Neural crest cell (in vitro differentiated cells): Measurements from ENCODE around the gene VWA2. TPM values are rescaled to one million over a fixed set of nuclear protein-coding genes. Genes with fewer than 3 reads are reported as not detected.

Experiments
- DNase-seq: peaks from one replicate; pipeline ENCODE4 v3.0.0; 2021; ENCODE audit warnings: low read depth, mixed read lengths, low spot score
- H3K27ac Mint-ChIP-seq: one replicate; pipeline ENCODE4 v1.8.0; 2021; ENCODE audit warnings: mild to moderate bottlenecking, mixed read lengths; ENCODE audit not compliant: unreplicated experiment
- H3K27me3 Mint-ChIP-seq: 2 replicates; pipeline ENCODE4 v1.8.0; 2021; ENCODE audit warnings: low read depth, mild to moderate bottlenecking, mixed read lengths
- H3K36me3 Mint-ChIP-seq: 2 replicates; pipeline ENCODE4 v1.8.0; 2021; ENCODE audit warnings: low read depth, mild to moderate bottlenecking, mixed read lengths
- H3K4me1 Mint-ChIP-seq: 2 replicates; pipeline ENCODE4 v1.8.0; 2021; ENCODE audit warnings: mixed read lengths
- H3K4me3 Mint-ChIP-seq: one replicate; pipeline ENCODE4 v1.8.0; 2021; ENCODE audit warnings: mild to moderate bottlenecking, mixed read lengths
- H3K9me3 Mint-ChIP-seq: 2 replicates; pipeline ENCODE4 v1.8.0; 2021; ENCODE audit warnings: mixed read lengths
- total RNA-seq: library from RNA; stranded (reverse); gene quantifications from 2 replicates; pipeline ENCODE4 v1.2.1, GENCODE V29; 2021
- TF ChIP-seq, protein P1 (sequence below): fragments of 200-600 bp; sonication (generic); conservative IDR thresholded peaks from 2 replicates; pipeline ENCODE4 v1.5.0; 2021; ENCODE audit warnings: antibody characterized with exemption, mild to moderate bottlenecking

Gene VWA2
- total RNA-seq, 1 donor from 2014 or later = not detected

DNA sequence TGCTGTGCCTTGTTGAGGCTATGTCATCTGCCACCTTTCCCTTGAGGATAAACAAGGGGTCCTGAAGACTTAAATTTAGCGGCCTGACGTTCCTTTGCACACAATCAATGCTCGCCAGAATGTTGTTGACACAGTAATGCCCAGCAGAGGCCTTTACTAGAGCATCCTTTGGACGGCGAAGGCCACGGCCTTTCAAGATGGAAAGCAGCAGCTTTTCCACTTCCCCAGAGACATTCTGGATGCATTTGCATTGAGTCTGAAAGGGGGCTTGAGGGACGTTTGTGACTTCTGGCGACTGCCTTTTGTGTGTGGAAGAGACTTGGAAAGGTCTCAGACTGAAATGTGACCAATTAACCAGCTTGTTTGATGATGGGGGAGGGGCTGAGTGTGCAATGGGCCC, 52.5 kb downstream of the VWA2 start:
- peaks cover 32% of the 10 kb centered on the region for H3K36me3 Mint-ChIP-seq
- DNase-seq = no peak
- H3K4me1 Mint-ChIP-seq = peaks cover 3% of the 10 kb centered on the region
- H3K4me3 Mint-ChIP-seq = no peak overlapping the region
- H3K27me3 Mint-ChIP-seq = no peaks in the 10 kb centered on the region
- H3K27ac Mint-ChIP-seq = no peak overlapping the region
- H3K9me3 Mint-ChIP-seq = peaks cover 10% of the 10 kb centered on the region
- TF ChIP-seq, protein P1, sequence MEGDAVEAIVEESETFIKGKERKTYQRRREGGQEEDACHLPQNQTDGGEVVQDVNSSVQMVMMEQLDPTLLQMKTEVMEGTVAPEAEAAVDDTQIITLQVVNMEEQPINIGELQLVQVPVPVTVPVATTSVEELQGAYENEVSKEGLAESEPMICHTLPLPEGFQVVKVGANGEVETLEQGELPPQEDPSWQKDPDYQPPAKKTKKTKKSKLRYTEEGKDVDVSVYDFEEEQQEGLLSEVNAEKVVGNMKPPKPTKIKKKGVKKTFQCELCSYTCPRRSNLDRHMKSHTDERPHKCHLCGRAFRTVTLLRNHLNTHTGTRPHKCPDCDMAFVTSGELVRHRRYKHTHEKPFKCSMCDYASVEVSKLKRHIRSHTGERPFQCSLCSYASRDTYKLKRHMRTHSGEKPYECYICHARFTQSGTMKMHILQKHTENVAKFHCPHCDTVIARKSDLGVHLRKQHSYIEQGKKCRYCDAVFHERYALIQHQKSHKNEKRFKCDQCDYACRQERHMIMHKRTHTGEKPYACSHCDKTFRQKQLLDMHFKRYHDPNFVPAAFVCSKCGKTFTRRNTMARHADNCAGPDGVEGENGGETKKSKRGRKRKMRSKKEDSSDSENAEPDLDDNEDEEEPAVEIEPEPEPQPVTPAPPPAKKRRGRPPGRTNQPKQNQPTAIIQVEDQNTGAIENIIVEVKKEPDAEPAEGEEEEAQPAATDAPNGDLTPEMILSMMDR = no peak

DNA sequence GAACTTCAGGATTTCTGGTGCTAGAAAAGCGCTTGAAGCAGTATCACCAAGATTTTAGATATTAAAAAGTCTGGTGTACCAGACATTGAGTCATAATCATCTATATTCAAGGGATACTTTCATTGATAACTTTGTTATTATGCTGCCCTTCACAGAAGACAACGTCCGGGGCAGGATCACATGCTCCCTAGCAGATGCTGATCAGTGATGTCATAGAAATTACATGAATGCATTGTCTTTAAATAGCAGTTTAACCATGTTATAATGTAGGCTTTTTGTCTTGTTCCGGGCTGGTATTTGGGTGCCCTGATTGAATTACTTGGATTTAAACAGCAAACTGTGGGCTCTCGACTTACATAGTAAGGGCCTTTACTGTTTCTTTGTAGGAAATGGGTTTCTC, 54.0 kb downstream of the VWA2 start:
- H3K36me3 Mint-ChIP-seq = peaks cover 43% of the 10 kb centered on the region
- peaks cover 3% of the 10 kb centered on the region for H3K4me1 Mint-ChIP-seq
- H3K4me3 Mint-ChIP-seq = no peak overlapping the region
- TF ChIP-seq, protein P1 = no peak
- no peaks in the 10 kb centered on the region for H3K27me3 Mint-ChIP-seq
- no peak overlapping the region for H3K27ac Mint-ChIP-seq
- DNase-seq = no peak
- peaks cover 10% of the 10 kb centered on the region for H3K9me3 Mint-ChIP-seq

DNA sequence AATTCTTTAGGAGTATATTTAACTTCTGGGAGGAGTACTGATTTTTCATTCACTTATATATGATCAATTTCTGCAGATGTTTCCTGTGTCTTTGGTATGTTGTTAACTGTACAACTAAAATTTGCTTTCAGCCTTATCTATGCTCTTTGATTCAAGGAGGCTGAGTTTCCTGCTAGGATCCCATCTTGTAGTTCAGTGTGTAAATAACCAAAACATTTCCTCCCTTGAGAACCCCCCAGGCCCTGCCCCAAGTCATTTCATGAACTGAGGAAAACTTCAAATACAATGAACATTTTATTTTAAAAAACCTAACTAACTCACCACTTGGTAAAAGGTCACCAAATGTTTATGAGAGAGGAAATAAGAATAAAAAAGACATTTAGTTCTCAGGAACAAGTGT, 55.5 kb downstream of the VWA2 start:
- Mint-ChIP-seq H3K36me3 (peaks cover 51% of the 10 kb centered on the region), H3K27me3 (no peaks in the 10 kb centered on the region), H3K4me1 (peaks cover 3% of the 10 kb centered on the region), H3K4me3 (no peak overlapping the region), H3K9me3 (peaks cover 10% of the 10 kb centered on the region), H3K27ac (no peak overlapping the region)
- DNase-seq = no peak
- TF ChIP-seq, protein P1 = no peak

DNA sequence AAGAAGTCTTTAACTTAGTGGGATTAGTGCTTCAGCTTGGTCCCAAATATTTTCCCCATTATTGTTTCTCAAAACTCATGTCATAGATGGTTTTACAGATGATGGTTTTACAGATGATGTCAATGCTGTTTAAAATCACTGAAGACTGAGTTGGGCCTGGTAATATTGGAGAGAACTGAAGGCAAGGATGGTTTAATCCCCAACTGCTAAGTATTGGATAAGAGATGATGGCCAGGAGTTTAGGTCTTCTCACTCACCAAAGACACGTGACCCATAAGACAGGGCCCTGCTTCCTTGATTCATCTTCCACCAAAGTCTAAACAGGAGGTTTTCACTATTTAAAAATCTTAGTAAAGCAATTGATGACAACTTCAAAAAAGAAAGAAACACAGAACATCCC, 56.3 kb downstream of the VWA2 start:
- Mint-ChIP-seq H3K27ac (no peak overlapping the region), H3K4me1 (peaks cover 3% of the 10 kb centered on the region), H3K9me3 (peaks cover 10% of the 10 kb centered on the region), H3K27me3 (no peaks in the 10 kb centered on the region), H3K36me3 (peaks cover 54% of the 10 kb centered on the region), H3K4me3 (no peak overlapping the region)
- TF ChIP-seq, protein P1 = no peak
- no peak for DNase-seq

DNA sequence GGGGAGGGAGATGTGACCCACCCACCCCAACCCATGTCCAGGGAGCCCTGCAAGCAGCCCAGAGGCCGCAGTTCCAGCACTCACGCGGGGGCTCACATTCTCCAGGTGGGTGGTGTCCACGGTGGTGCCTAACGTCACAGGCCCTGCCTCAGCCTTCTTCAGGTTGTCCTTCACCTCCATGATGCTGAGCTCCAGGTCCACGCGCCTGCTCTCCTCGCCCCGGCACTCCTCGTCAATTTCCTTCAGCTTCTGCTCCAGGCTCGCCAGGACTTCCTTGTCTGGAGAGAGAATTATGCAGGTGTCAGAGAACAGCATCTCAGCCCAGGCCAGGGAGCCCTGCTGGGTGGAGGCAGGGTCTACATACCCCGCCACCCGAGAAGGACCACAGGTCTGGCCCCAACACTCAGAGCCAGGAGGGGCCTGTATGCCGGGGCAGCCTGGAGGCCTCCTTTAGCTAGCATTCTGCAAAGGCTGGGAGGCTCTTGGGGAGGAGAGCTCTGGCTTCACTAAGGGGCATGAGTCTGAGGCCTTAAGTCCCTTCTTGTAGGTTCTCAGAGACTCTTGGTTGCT, 58.2 kb downstream of the VWA2 start:
- no peak for DNase-seq
- H3K9me3 Mint-ChIP-seq = peaks cover 10% of the 10 kb centered on the region
- TF ChIP-seq, protein P1 = no peak
- H3K36me3 Mint-ChIP-seq = peaks cover 47% of the 10 kb centered on the region
- no peak overlapping the region for H3K27ac Mint-ChIP-seq
- no peaks in the 10 kb centered on the region for H3K27me3 Mint-ChIP-seq
- H3K4me3 Mint-ChIP-seq = no peak overlapping the region
- H3K4me1 Mint-ChIP-seq = no peaks in the 10 kb centered on the region
